ENCODE measurements around the gene PODNL1.

DNA sequence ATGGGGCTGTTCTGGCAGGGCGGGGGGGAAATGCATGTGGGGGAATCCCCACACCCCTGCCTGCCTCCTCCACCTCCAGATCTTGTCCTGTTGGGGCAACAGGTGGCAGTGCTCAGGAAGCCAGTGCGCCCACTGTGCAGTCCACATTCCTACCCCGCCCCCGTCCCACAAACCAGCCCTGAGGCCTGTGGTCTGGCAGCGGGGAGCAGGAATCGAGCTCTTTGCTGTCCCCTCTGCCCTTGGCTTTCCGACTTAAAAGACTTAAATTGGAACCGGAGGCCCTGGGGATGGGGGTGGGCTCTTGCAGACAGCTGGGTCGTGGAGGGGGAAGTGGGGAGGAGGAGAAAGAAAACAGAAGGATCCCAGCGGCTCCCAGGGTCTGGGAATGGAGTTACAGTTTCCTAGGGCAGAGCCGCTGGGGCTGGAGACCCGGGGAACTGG is 56.9 kb downstream of the PODNL1 start:
- TF ChIP-seq TARDBP (IDR thresholded peaks at IDR 0.05; ENCODE audit: borderline replicate concordance) (no peak), CTCF (IDR thresholded peaks at IDR 0.05 in 2 of 3, conservative IDR thresholded peaks at IDR 0.05 in 1 of 3; ENCODE audit: control insufficient read depth in 2 of 3, extremely low read depth in 1 of 3, insufficient read depth in 1 of 3, low read depth in 3 of 3, low read length in 3 of 3) (peak in 1 of 3 experiments; percentile 7; a peak in 1 of 6 replicates), YY1 (IDR thresholded peaks at IDR 0.05; ENCODE audit: low read depth, low read length) (no peak), CHD2 (IDR thresholded peaks at IDR 0.05; ENCODE audit: borderline replicate concordance, low read depth, low read length) (no peak), MYC (IDR thresholded peaks at IDR 0.05; ENCODE audit: insufficient read depth, insufficient read length, insufficient replicate concordance, low read length, severe bottlenecking) (no peak), ATF3 (IDR thresholded peaks at IDR 0.05; ENCODE audit: borderline replicate concordance, extremely low read depth, low read depth, low read length) (no peak), RAD21 (IDR thresholded peaks at IDR 0.05; ENCODE audit: insufficient read depth, low read depth, low read length) (no peak), POLR2A (IDR thresholded peaks at IDR 0.05; ENCODE audit: low read depth, low read length) (no peak), PAX8 (IDR thresholded peaks at IDR 0.05) (no peak), RB1 (IDR thresholded peaks at IDR 0.05; ENCODE audit: borderline replicate concordance) (no peak), STAT3 (IDR thresholded peaks at IDR 0.05; ENCODE audit: low read depth, low read length) (no peak)
- TF ChIP-seq, protein P1, sequence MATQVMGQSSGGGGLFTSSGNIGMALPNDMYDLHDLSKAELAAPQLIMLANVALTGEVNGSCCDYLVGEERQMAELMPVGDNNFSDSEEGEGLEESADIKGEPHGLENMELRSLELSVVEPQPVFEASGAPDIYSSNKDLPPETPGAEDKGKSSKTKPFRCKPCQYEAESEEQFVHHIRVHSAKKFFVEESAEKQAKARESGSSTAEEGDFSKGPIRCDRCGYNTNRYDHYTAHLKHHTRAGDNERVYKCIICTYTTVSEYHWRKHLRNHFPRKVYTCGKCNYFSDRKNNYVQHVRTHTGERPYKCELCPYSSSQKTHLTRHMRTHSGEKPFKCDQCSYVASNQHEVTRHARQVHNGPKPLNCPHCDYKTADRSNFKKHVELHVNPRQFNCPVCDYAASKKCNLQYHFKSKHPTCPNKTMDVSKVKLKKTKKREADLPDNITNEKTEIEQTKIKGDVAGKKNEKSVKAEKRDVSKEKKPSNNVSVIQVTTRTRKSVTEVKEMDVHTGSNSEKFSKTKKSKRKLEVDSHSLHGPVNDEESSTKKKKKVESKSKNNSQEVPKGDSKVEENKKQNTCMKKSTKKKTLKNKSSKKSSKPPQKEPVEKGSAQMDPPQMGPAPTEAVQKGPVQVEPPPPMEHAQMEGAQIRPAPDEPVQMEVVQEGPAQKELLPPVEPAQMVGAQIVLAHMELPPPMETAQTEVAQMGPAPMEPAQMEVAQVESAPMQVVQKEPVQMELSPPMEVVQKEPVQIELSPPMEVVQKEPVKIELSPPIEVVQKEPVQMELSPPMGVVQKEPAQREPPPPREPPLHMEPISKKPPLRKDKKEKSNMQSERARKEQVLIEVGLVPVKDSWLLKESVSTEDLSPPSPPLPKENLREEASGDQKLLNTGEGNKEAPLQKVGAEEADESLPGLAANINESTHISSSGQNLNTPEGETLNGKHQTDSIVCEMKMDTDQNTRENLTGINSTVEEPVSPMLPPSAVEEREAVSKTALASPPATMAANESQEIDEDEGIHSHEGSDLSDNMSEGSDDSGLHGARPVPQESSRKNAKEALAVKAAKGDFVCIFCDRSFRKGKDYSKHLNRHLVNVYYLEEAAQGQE (IDR thresholded peaks at IDR 0.05; ENCODE audit: low read depth, low read length): no peak
- TF ChIP-seq, protein P2, sequence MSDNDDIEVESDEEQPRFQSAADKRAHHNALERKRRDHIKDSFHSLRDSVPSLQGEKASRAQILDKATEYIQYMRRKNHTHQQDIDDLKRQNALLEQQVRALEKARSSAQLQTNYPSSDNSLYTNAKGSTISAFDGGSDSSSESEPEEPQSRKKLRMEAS (IDR thresholded peaks at IDR 0.05; ENCODE audit: low read depth, low read length): no peak
- TF ChIP-seq, protein P3, sequence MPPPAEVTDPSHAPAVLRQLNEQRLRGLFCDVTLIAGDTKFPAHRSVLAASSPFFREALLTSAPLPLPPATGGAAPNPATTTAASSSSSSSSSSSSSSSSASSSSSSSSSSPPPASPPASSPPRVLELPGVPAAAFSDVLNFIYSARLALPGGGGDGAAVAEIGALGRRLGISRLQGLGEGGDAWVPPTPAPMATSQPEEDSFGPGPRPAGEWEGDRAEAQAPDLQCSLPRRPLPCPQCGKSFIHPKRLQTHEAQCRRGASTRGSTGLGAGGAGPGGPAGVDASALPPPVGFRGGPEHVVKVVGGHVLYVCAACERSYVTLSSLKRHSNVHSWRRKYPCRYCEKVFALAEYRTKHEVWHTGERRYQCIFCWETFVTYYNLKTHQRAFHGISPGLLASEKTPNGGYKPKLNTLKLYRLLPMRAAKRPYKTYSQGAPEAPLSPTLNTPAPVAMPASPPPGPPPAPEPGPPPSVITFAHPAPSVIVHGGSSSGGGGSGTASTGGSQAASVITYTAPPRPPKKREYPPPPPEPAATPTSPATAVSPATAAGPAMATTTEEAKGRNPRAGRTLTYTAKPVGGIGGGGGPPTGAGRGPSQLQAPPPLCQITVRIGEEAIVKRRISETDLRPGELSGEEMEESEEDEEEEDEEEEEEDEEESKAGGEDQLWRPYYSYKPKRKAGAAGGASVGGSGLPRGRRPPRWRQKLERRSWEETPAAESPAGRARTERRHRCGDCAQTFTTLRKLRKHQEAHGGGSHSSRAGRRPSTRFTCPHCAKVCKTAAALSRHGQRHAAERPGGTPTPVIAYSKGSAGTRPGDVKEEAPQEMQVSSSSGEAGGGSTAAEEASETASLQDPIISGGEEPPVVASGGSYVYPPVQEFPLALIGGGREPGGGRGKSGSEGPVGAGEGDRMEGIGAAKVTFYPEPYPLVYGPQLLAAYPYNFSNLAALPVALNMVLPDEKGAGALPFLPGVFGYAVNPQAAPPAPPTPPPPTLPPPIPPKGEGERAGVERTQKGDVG (CRISPR knock-in tag; IDR thresholded peaks at IDR 0.05): no peak
